ENCODE data around the gene FXN.
A peak's percentile ranks its signal among the peaks of the same experiment; 100 is the strongest.
"Not testable (repeated sequence)": the region's sequence is repeated elsewhere in the genome, so short reads cannot be mapped to it uniquely, and the experiment has no call there.

The FXN gene

DNA sequence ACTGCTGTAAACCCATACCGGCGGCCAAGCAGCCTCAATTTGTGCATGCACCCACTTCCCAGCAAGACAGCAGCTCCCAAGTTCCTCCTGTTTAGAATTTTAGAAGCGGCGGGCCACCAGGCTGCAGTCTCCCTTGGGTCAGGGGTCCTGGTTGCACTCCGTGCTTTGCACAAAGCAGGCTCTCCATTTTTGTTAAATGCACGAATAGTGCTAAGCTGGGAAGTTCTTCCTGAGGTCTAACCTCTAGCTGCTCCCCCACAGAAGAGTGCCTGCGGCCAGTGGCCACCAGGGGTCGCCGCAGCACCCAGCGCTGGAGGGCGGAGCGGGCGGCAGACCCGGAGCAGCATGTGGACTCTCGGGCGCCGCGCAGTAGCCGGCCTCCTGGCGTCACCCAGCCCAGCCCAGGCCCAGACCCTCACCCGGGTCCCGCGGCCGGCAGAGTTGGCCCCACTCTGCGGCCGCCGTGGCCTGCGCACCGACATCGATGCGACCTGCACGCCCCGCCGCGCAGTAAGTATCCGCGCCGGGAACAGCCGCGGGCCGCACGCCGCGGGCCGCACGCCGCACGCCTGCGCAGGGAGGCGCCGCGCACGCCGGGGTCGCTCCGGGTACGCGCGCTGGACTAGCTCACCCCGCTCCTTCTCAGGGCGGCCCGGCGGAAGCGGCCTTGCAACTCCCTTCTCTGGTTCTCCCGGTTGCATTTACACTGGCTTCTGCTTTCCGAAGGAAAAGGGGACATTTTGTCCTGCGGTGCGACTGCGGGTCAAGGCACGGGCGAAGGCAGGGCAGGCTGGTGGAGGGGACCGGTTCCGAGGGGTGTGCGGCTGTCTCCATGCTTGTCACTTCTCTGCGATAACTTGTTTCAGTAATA, at the start of gene FXN:
FXN (plus strand) TSS at position 315 of the 871 bp plus-strand sequence; CDS start at position 346, 31 bp downstream.
- peak; percentile 75 to 76 for DNase-seq

DNA sequence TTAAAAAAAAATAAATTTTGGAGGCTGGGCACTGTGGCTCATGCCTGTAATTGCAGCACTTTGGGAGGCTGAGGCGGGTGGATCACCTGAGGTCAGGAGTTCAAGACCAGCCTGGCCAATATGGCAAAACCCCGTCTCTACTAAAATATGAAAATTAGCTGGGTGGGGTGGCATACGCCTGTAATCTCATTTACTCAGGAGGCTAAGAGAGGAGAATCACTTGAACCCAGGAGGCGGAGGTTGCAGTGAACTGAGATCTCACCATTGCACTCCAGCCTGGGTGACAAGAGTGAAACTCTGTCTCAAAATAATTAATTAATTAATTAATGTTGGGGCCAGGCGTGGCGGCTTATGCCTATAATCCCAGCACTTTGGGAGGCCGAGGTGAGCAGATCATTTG, 48.6 kb upstream of the FXN start:
- DNase-seq: not testable (repeated sequence)

- no peak for DNase-seq
Measured at GRCh38 chr9:68991457-68991856, 44.1 kb upstream of the FXN start.

- DNase-seq: no peak
Measured at GRCh38 chr9:68995776-68996175, 39.8 kb upstream of the FXN start.

DNA sequence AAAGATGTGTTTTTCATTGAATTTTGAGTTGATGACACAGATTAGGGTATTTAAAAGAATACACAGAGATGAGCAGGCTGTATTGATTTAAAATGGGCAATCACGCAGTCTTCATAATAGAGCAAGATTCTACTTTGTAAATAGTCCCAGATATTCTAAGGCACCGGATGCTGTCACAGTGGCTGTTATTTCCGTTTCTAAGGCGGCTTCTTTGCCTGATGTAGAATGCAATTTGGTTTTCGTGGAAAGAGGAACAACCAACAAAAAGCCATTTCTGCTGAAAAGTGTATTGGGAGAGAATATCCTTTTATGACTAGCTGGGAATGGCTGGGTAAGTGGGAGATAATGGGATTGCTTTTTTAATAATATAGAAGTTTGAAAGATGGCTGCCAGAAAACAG, 39.1 kb upstream of the FXN start:
- DNase-seq: no peak

DNA sequence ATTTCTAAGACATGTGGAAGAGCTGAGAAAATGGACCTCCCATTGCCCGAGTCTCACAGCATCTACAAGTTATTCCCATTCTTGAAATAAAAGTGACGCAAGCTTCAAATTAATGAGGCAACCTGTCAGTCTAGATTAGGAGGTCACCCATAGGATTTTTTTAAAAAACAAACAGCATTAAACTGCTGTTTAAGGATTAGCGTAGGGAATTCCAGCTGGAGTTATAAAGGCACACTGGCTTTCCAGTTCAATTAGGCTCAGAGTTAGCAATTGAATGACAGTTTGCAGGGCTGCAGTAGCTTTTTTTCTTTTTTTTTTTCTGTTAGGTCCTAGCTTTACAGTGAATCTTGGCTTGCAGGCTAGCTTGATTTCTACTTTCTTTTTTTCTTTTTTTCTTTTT, 37.9 kb upstream of the FXN start:
- DNase-seq: no peak

- no peak for DNase-seq
Measured at GRCh38 chr9:68998385-68998784, 37.2 kb upstream of the FXN start.

- no peak for DNase-seq
Measured at GRCh38 chr9:68998812-68999211, 36.7 kb upstream of the FXN start.

GRCh38 chr9:68999393-69000105, 36.0 kb upstream of the FXN start:
- DNase-seq: peak; percentile 44 to 54

GRCh38 chr9:69001921-69002320, 33.6 kb upstream of the FXN start:
- DNase-seq: no peak

- DNase-seq: no peak
Measured at GRCh38 chr9:69003051-69003450, 32.5 kb upstream of the FXN start.

DNA sequence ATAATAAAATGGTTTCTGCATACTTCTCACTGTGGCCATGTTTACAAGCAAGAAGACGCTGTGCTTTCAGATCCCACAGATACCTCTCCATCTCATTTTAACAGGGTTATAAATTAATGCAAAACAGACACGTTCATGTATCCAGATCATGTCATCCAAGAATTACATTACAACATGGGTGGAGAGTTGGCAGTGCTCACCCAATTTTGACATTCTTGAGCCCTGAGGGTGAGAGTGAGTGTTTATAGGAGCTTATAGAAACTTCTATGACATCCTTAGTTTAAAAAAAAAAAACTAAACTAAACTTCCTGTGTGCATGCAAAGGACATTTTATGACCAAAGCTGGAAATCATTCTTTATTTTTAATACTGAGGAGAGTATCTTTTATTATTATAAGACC, 30.7 kb upstream of the FXN start:
- no peak for DNase-seq

DNA sequence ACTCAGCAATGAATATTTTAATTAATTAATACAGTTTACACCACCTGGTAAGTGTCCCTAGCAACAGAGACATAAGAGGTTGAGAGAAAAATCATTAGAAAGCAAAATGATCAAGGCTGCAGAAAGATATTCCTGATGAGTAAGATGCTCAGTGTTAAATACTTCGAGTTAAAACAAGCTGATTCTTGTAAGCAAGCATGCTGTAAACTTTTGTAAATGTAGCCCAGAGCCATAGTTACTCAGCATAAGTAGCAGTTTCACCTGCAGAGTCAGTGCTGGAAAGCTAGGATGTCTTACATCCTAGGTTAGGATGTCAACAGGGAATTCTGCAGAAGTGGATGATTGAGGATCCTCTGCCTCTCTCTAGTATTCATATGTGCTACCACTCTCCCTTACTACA, 25.8 kb upstream of the FXN start:
- no peak for DNase-seq

- DNase-seq: no peak
Measured at GRCh38 chr9:69012696-69013381, 22.7 kb upstream of the FXN start.

- DNase-seq: no peak
Measured at GRCh38 chr9:69013382-69013727, 22.2 kb upstream of the FXN start.

DNA sequence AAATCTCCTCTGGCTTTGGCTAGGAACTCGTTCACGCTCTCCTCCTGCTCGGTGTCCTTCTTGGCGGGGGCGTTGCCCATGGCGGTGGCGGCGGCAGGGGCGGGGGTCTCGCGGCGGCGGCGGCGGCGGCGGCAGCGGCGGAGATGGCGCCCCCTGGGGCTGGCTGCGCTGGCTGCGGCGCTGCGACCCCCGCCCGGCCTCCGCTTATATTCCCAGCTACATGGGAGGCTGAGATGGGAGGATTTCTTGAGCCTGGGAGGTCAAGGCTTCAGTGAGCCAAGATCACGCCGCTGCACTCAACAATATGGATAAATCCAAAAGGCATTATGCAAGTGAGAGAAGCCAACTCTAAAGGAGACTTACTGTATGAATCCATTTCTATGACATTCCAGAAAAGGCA, 21.5 kb upstream of the FXN start, which contains the start of gene PRKACG:
PRKACG (minus strand) TSS at position 101 of the 400 bp plus-strand sequence; CDS start at position 80, 21 bp downstream.
- no peak for DNase-seq

DNA sequence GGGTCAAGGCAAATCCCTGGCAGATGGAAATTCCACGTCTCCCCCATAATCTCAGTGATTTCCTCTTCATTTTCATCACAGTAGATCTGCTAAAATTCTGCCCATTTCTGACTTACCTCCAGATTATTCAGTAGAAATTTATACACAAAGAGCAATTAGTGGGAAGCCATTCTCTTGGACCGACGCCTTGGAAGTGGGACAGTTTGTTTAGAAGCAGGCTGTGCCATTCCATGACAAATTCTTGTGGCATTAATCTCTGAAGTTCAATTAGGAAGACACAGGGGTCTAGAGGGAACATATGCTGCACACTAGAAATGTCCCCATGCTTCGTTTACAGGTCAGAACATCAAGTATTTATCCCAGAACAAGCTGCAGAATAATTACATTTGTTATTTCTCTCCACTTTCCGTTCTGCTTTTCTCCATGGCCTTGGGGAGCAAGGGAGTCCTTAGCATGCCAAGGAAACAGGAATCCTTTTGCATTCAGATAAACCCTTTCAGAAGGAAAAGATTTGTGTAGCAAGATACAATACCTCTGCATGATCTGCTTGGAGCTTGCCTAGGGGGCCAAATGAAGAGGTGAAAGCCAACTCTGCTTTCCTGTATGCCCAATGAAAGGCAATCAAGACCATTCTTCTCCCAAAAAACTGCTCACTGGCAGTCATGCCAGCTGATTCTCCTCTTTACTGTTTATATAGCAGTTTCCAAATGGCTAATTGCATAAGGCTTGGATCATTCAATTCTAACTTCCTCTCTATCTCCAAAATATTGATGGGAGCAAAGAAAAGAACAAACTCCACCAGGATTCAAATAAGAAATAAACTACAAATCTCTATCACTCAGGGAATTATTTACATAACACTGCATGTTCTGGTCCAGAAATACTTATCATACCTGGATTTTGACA, 19.1 kb upstream of the FXN start:
- DNase-seq: no peak

- DNase-seq: no peak
Measured at GRCh38 chr9:69018737-69019136, 16.8 kb upstream of the FXN start.

DNA sequence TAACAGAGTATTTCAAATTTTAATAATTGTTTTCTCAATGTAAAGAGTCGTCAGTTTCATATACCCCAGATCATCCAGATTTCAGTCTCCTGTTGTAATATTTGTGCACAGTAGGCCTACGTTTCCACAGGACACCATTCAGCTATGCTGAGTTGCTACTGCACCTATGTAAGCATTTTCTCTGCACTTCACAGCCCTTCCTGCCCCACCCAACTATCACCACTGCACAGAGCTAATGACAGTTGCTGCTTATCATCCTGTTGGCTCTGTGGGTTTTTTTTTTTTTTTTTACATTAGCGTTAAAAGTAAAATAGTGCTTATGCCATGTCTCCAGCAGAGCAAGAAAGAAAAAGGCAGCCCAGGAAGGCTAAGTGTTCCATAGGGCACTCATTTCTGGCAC, 15.7 kb upstream of the FXN start:
- no peak for DNase-seq

DNA sequence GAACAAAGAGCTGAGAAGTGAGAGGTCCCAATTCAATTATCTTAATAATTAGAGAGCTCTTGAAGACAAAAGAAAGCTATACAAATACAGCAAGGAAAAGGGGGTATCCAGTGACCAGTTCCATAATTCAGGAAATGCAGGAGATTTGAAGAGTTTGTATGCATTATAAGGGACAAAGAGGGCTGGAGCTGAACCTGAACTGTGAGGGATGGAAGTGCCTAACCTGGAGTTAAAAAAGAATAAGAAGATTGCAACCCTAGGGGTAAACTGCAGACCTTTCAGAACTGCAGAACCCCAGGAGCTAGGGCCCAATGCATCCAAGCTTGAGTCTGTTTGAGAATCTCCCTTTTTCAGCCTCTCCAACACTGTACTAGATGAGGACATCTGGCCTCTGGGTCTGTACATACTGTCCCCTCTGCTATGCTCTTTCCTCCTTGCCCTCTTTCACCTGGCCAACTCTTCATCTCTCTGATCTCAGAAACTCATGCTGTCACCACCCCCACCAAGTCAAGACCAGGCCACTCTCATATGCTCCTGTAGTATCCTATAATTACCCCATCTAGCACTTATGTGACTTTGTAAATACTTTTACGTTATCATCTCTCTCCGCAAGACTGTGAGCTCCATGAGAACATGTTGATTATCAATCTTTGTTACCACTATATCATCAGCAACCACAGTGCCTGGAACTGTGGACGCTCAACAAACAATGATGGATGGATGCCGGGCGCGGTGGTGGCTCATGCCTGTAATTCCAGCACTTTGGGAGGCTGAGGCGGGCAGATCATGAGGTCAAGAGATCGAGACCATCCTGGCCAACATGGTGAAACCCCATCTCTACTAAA, 15.0 kb upstream of the FXN start:
- DNase-seq: no peak

GRCh38 chr9:69023650-69024049, 11.9 kb upstream of the FXN start:
- DNase-seq: no peak
